Measurements from ENCODE around the gene XKR7. TPM values are rescaled to one million over a fixed set of nuclear protein-coding genes. Genes with fewer than 3 reads are reported as not detected.

The XKR7 gene
- total and polyA plus RNA-seq, 2 donors (not counting 3 experiments of a cell fraction or from before 2014, with no cell fraction given) = 0.04 TPM; not detected in 1

- Histone ChIP-seq H3K9me3 (replicated peaks; ENCODE audit: control insufficient read depth, insufficient read depth, low read length) (no peaks in the 10 kb centered on the region), H3K4me2 (ENCODE audit: insufficient read depth, low read length) (no peak overlapping the region), H3K36me3 (ENCODE audit: control insufficient read depth in 2 of 2, extremely low read depth in 1 of 2, insufficient read depth in 2 of 2, low read length in 2 of 2) (no peaks in the 10 kb centered on the region), H3K27ac (ENCODE audit: insufficient read depth, low read depth, low read length) (no peak overlapping the region), H4K20me1 (replicated peaks; ENCODE audit: control insufficient read depth, extremely low read depth, insufficient read depth, low read length) (no peaks in the 10 kb centered on the region), H3K9me1 (replicated peaks; ENCODE audit: control insufficient read depth, extremely low read depth, insufficient read depth, low read length) (no peaks in the 10 kb centered on the region), H3K79me2 (ENCODE audit: control insufficient read depth, insufficient read depth, low read length) (no peaks in the 10 kb centered on the region), H3K4me3 (replicated peaks in 1 of 3; ENCODE audit: insufficient read depth in 1 of 3, low read depth in 1 of 3, low read length in 3 of 3) (no peak overlapping the region), H2AFZ (ENCODE audit: low read depth, low read length) (no peak overlapping the region), H3K4me1 (ENCODE audit: control insufficient read depth, extremely low read depth, insufficient read depth, low read length) (no peaks in the 10 kb centered on the region), H3K9ac (replicated peaks; ENCODE audit: extremely low read depth, insufficient read depth, low read length) (no peak overlapping the region), H3K27me3 (ENCODE audit: control insufficient read depth in 2 of 2, insufficient read depth in 2 of 2, low read length in 2 of 2) (peaks cover 0 to 9% of the 10 kb centered on the region in 2 experiments)
- DNase-seq (ENCODE audit: low read depth, low spot score) (no peak), FAIRE-seq (no peak)
- BruUV-seq (replicated peaks) = no TSS peak
- intact Hi-C loops (cut with micrococcal nuclease) (no loop called here), dilution Hi-C loops (cut with MboI; ENCODE audit: extremely low pct_ligation_motif_present, low sequenced_read_pairs) (no loop called here)
- CTCF ChIA-PET = interaction anchor here (0.8 to 10.3 kb wide), 12 partner anchors 9 to 623 kb away, joined by 3 to 243 read pairs (median 8); partner anchors contain the start of gene PDRG1
- no peak for TF ChIP-seq POLR2A (IDR thresholded peaks at IDR 0.05; ENCODE audit: low read depth, low read length)
- no peak for TF ChIP-seq CTCF (IDR thresholded peaks at IDR 0.05; ENCODE audit: extremely low read depth in 1 of 2, insufficient read depth in 1 of 2, low read depth in 1 of 2, low read length in 2 of 2)
- TF ChIP-seq JUN (IDR thresholded peaks at IDR 0.05; ENCODE audit: borderline replicate concordance, insufficient read depth, insufficient read length, low read depth) = no peak
- no peak for TF ChIP-seq GATA2 (IDR thresholded peaks at IDR 0.05; ENCODE audit: insufficient read depth, insufficient read length, low read depth, low read length)
- no peak for TF ChIP-seq POLR2AphosphoS5 (IDR thresholded peaks at IDR 0.05; ENCODE audit: insufficient read depth, low read depth, low read length)
- TF ChIP-seq MYC (IDR thresholded peaks at IDR 0.05; ENCODE audit: low read depth, low read length) = no peak
- no peak for TF ChIP-seq EZH2 (IDR thresholded peaks at IDR 0.05; ENCODE audit: borderline replicate concordance, low read depth, low read length, severe bottlenecking)
- TF ChIP-seq FOS (IDR thresholded peaks at IDR 0.05; ENCODE audit: borderline replicate concordance, insufficient read depth, low read length) = no peak
- POLR2A ChIA-PET = no interaction called here
These were observed 61.6 kb downstream of the XKR7 start for GRCh38 chr20:32029561-32029960.
